Activated naive CD4-positive, alpha-beta T cell treated with anti-CD3 and anti-CD28 coated beads for 36 hours (primary cell): ENCODE results near the gene CEACAM16. TPM values are rescaled to one million over a fixed set of nuclear protein-coding genes. Genes with fewer than 3 reads are reported as not detected.
A peak's percentile ranks its signal among the peaks of the same experiment; 100 is the strongest.

Experiments
- CTCF ChIA-PET: fragments of 350-600 bp; sonication (Branson Sonifier 250); formaldehyde crosslinking; loops from one replicate; lab custom pipeline; 2021; ENCODE audit warnings: antibody characterized with exemption; lab: Charles Lee
- DNase-seq: peaks from one replicate; pipeline ENCODE4 v3.0.0-alpha.2; 2020
- H3K27ac Mint-ChIP-seq: one replicate; pipeline ENCODE4 v1.8.0; 2021; ENCODE audit warnings: mild to moderate bottlenecking, mixed read lengths
- H3K27me3 Mint-ChIP-seq: one replicate; pipeline ENCODE4 v1.8.0; 2021; ENCODE audit warnings: low read depth, mixed read lengths
- H3K36me3 Mint-ChIP-seq: one replicate; pipeline ENCODE4 v1.8.0; 2021; ENCODE audit warnings: low read depth, mixed read lengths
- H3K4me1 Mint-ChIP-seq: one replicate; pipeline ENCODE4 v1.8.0; 2021; ENCODE audit warnings: low read depth, mixed read lengths
- H3K4me3 Mint-ChIP-seq: one replicate; pipeline ENCODE4 v1.8.0; 2021; ENCODE audit warnings: mild to moderate bottlenecking, moderate library complexity, mixed read lengths
- H3K9me3 Mint-ChIP-seq: one replicate; pipeline ENCODE4 v1.8.0; 2021; ENCODE audit warnings: mixed read lengths
- intact Hi-C: fragments of 100-400 bp; cut with micrococcal nuclease; formaldehyde crosslinking; loops from one replicate; pipeline ENCODE4 v1.15.1; 2023
- total RNA-seq, 2 experiments: library from RNA; stranded (reverse); gene quantifications; one replicate each; pipeline ENCODE4 v1.2.3, GENCODE V29; 2021

Gene CEACAM16
- total RNA-seq, 2 experiments from 2014 or later, result not detected

GRCh38 chr19:44745341-44745831 lies 46.4 kb downstream of the CEACAM16 start:
- Mint-ChIP-seq H3K27ac (peak overlapping the region; percentile 65), H3K4me3 (no peak overlapping the region), H3K4me1 (peaks cover 46% of the 10 kb centered on the region), H3K36me3 (peaks cover 19% of the 10 kb centered on the region), H3K9me3 (no peaks in the 10 kb centered on the region), H3K27me3 (no peaks in the 10 kb centered on the region)
- CTCF ChIA-PET, result interaction anchor here (0.7 kb wide), 1 partner anchor 56 kb away, joined by 3 read pairs; no protein-coding TSS in a partner anchor
- DNase-seq, result no peak
- intact Hi-C loops, result loop anchor here (1.0 to 5.0 kb wide), 2 partner anchors 9 to 432 kb away; partner anchors contain the start of genes BLOC1S3 and TRAPPC6A

- Mint-ChIP-seq H3K36me3 (peaks cover 26% of the 10 kb centered on the region), H3K4me3 (peak overlapping the region; percentile 5), H3K9me3 (no peaks in the 10 kb centered on the region), H3K4me1 (peaks cover 53% of the 10 kb centered on the region), H3K27ac (peak overlapping the region; percentile 65), H3K27me3 (no peaks in the 10 kb centered on the region)
- CTCF ChIA-PET, result interaction anchor here (0.6 kb wide), 1 partner anchor 923 kb away, joined by 4 read pairs; no protein-coding TSS in a partner anchor
- no peak for DNase-seq
- intact Hi-C loops, result loop anchor here (1.0 to 5.0 kb wide), 2 partner anchors 8 to 431 kb away; partner anchors contain the start of genes BLOC1S3 and TRAPPC6A
Measured at GRCh38 chr19:44745887-44746600, 47.1 kb downstream of the CEACAM16 start.

- intact Hi-C loops, result loop anchor here (5.0 kb wide), 1 partner anchor 431 kb away; the partner anchor contains the start of genes BLOC1S3 and TRAPPC6A
- no peaks in the 10 kb centered on the region for H3K27me3 Mint-ChIP-seq
- H3K9me3 Mint-ChIP-seq, result no peaks in the 10 kb centered on the region
- H3K27ac Mint-ChIP-seq, result peak overlapping the region; percentile 95
- peaks cover 56% of the 10 kb centered on the region for H3K4me1 Mint-ChIP-seq
- H3K36me3 Mint-ChIP-seq, result peaks cover 31% of the 10 kb centered on the region
- peak overlapping the region; percentile 87 for H3K4me3 Mint-ChIP-seq
- DNase-seq, result no peak
- CTCF ChIA-PET, result interaction anchor here (0.6 kb wide), 1 partner anchor 923 kb away, joined by 4 read pairs; no protein-coding TSS in a partner anchor
Measured at GRCh38 chr19:44746616-44746945, 47.6 kb downstream of the CEACAM16 start.

GRCh38 chr19:44746946-44747738 lies 48.2 kb downstream of the CEACAM16 start:
- intact Hi-C loops, result loop anchor here (1.0 to 5.0 kb wide), 2 partner anchors 23 to 430 kb away; partner anchors contain the start of genes BLOC1S3 and TRAPPC6A
- peak overlapping the region; percentile 95 for H3K27ac Mint-ChIP-seq
- peak overlapping the region; percentile 87 for H3K4me3 Mint-ChIP-seq
- H3K9me3 Mint-ChIP-seq, result no peaks in the 10 kb centered on the region
- H3K4me1 Mint-ChIP-seq, result peaks cover 56% of the 10 kb centered on the region
- DNase-seq, result peak; percentile 97
- H3K27me3 Mint-ChIP-seq, result no peaks in the 10 kb centered on the region
- H3K36me3 Mint-ChIP-seq, result peaks cover 37% of the 10 kb centered on the region
- CTCF ChIA-PET, result no interaction called here

GRCh38 chr19:44747739-44748425 lies 48.9 kb downstream of the CEACAM16 start:
- Mint-ChIP-seq H3K27ac (peak overlapping the region; percentile 95), H3K9me3 (no peaks in the 10 kb centered on the region), H3K4me3 (peak overlapping the region; percentile 87), H3K36me3 (peaks cover 44% of the 10 kb centered on the region), H3K27me3 (no peaks in the 10 kb centered on the region), H3K4me1 (peaks cover 59% of the 10 kb centered on the region)
- DNase-seq, result no peak
- intact Hi-C loops, result loop anchor here (1.0 to 5.0 kb wide), 4 partner anchors 22 to 993 kb away; partner anchors contain the start of genes BLOC1S3, SMG9 and TRAPPC6A
- CTCF ChIA-PET, result no interaction called here

GRCh38 chr19:44748426-44749254 lies 49.7 kb downstream of the CEACAM16 start, which contains the start of gene BCL3:
Gene BCL3, plus strand, starts transcription at chr19:44748708. Its CDS starts 83 bp downstream, at chr19:44748791.
- H3K4me3 Mint-ChIP-seq, result peak within 1 kb of the TSS; percentile 93
- H3K27me3 Mint-ChIP-seq, result no peaks in the 10 kb centered on the region
- H3K27ac Mint-ChIP-seq, result peak within 1 kb of the TSS; percentile 95
- peaks cover 51% of the 10 kb centered on the region for H3K36me3 Mint-ChIP-seq
- intact Hi-C loops, result loop anchor here (1.0 to 5.0 kb wide), 3 partner anchors 24 to 994 kb away; partner anchors contain the start of genes BLOC1S3, SMG9 and TRAPPC6A
- CTCF ChIA-PET, result interaction anchor here (1.2 to 1.6 kb wide), 2 partner anchors 22 to 24 kb away, joined by 4 to 6 read pairs; no protein-coding TSS in a partner anchor
- DNase-seq, result peak; percentile 87
- peaks cover 57% of the 10 kb centered on the region for H3K4me1 Mint-ChIP-seq
- no peaks in the 10 kb centered on the region for H3K9me3 Mint-ChIP-seq

GRCh38 chr19:44749292-44749691 lies 50.3 kb downstream of the CEACAM16 start:
- peaks cover 57% of the 10 kb centered on the region for H3K36me3 Mint-ChIP-seq
- no peak for DNase-seq
- peaks cover 57% of the 10 kb centered on the region for H3K4me1 Mint-ChIP-seq
- no peaks in the 10 kb centered on the region for H3K9me3 Mint-ChIP-seq
- H3K27me3 Mint-ChIP-seq, result no peaks in the 10 kb centered on the region
- H3K4me3 Mint-ChIP-seq, result peak overlapping the region; percentile 93
- H3K27ac Mint-ChIP-seq, result peak overlapping the region; percentile 92
- intact Hi-C loops, result loop anchor here (2.0 to 5.0 kb wide), 2 partner anchors 428 to 994 kb away; partner anchors contain the start of genes BLOC1S3, SMG9 and TRAPPC6A
- CTCF ChIA-PET, result interaction anchor here (0.9 to 1.6 kb wide), 3 partner anchors 21 to 25 kb away, joined by 3 to 6 read pairs (median 4); no protein-coding TSS in a partner anchor

- Mint-ChIP-seq H3K9me3 (no peaks in the 10 kb centered on the region), H3K4me1 (peaks cover 60% of the 10 kb centered on the region), H3K27ac (peak overlapping the region; percentile 92), H3K4me3 (peak overlapping the region; percentile 93), H3K27me3 (no peaks in the 10 kb centered on the region), H3K36me3 (peaks cover 63% of the 10 kb centered on the region)
- CTCF ChIA-PET, result interaction anchor here (0.9 to 1.6 kb wide), 3 partner anchors 21 to 26 kb away, joined by 3 to 6 read pairs (median 4); no protein-coding TSS in a partner anchor
- intact Hi-C loops, result loop anchor here (2.0 to 5.0 kb wide), 5 partner anchors 252 to 995 kb away; partner anchors contain the start of genes BLOC1S3, FOSB, RELB and SMG9
- no peak for DNase-seq
Measured at GRCh38 chr19:44749994-44750393, 51.0 kb downstream of the CEACAM16 start.

GRCh38 chr19:44752123-44752815 lies 53.3 kb downstream of the CEACAM16 start:
- Mint-ChIP-seq H3K27me3 (no peaks in the 10 kb centered on the region), H3K4me3 (peak overlapping the region; percentile 93), H3K4me1 (peaks cover 55% of the 10 kb centered on the region), H3K36me3 (peaks cover 79% of the 10 kb centered on the region), H3K27ac (peak overlapping the region; percentile 97), H3K9me3 (no peaks in the 10 kb centered on the region)
- DNase-seq, result no peak
- CTCF ChIA-PET, result interaction anchor here (0.6 to 2.8 kb wide), 5 partner anchors 19 to 62 kb away, joined by 4 to 13 read pairs (median 7); no protein-coding TSS in a partner anchor
- intact Hi-C loops, result loop anchor here (5.0 kb wide), 3 partner anchors 250 to 985 kb away; partner anchors contain the start of genes FOSB and RELB
